ENCODE results near the gene POLR1C.
"Not testable (repeated sequence)": the region's sequence is repeated elsewhere in the genome, so short reads cannot be mapped to it uniquely, and the experiment has no call there.

The POLR1C gene

GRCh38 chr6:43522547-43523261 lies 5.8 kb downstream of the POLR1C start:
- DNase-seq (ENCODE audit: low read depth): no peak
- H3K4me3 ChIP-seq (ENCODE audit: low read length): no peak overlapping the region
- TF ChIP-seq CTCF (conservative IDR thresholded peaks at IDR 0.05; ENCODE audit: low read length): no peak

GRCh38 chr6:43523284-43523683 lies 6.4 kb downstream of the POLR1C start:
- TF ChIP-seq CTCF (conservative IDR thresholded peaks at IDR 0.05; ENCODE audit: low read length): no peak
- no peak overlapping the region for H3K4me3 ChIP-seq (ENCODE audit: low read length)
- no peak for DNase-seq (ENCODE audit: low read depth)

GRCh38 chr6:43524483-43524961 lies 7.6 kb downstream of the POLR1C start:
- TF ChIP-seq CTCF (conservative IDR thresholded peaks at IDR 0.05; ENCODE audit: low read length): no peak
- DNase-seq (ENCODE audit: low read depth): no peak
- no peak overlapping the region for H3K4me3 ChIP-seq (ENCODE audit: low read length)

GRCh38 chr6:43532201-43532600 lies 15.3 kb downstream of the POLR1C start:
- peak; percentile 11 for DNase-seq (ENCODE audit: low read depth)
- H3K4me3 ChIP-seq (ENCODE audit: low read length): no peak overlapping the region
- TF ChIP-seq CTCF (conservative IDR thresholded peaks at IDR 0.05; ENCODE audit: low read length): no peak

GRCh38 chr6:43538986-43539385 lies 22.1 kb downstream of the POLR1C start:
- H3K4me3 ChIP-seq (ENCODE audit: low read length); DNase-seq (ENCODE audit: low read depth): not testable (repeated sequence)

GRCh38 chr6:43539409-43539808 lies 22.5 kb downstream of the POLR1C start:
- not testable (repeated sequence) for H3K4me3 ChIP-seq (ENCODE audit: low read length); DNase-seq (ENCODE audit: low read depth)

GRCh38 chr6:43540507-43540906 lies 23.6 kb downstream of the POLR1C start:
- TF ChIP-seq CTCF (conservative IDR thresholded peaks at IDR 0.05; ENCODE audit: low read length): no peak
- no peak for DNase-seq (ENCODE audit: low read depth)
- H3K4me3 ChIP-seq (ENCODE audit: low read length): no peak overlapping the region

GRCh38 chr6:43541774-43542471 lies 25.0 kb downstream of the POLR1C start:
- TF ChIP-seq CTCF (conservative IDR thresholded peaks at IDR 0.05; ENCODE audit: low read length): no peak
- no peak overlapping the region for H3K4me3 ChIP-seq (ENCODE audit: low read length)
- no peak for DNase-seq (ENCODE audit: low read depth)
